ENCODE data around the gene SRC.

- TF ChIP-seq CTCF (IDR thresholded peaks at IDR 0.05) (no peak), POLR2A (IDR thresholded peaks at IDR 0.05) (no peak)
Observed at GRCh38 chr20:37317316-37317715, 28.6 kb upstream of the SRC start.

All from thyroid gland (tissue), 4 donors.